HG02840 (cell line): ENCODE data around the gene PSKH1.

ENCODE experiments used
- ATAC-seq: cut with Tn5 transposase; IDR thresholded peaks from one replicate; pipeline ENCODE4 v1.9.1; 2021; ENCODE audit warnings: mild to moderate bottlenecking, moderate library complexity, moderate number of reproducible peaks; ENCODE audit not compliant: unreplicated experiment, low FRiP score

PSKH1 gene

DNA sequence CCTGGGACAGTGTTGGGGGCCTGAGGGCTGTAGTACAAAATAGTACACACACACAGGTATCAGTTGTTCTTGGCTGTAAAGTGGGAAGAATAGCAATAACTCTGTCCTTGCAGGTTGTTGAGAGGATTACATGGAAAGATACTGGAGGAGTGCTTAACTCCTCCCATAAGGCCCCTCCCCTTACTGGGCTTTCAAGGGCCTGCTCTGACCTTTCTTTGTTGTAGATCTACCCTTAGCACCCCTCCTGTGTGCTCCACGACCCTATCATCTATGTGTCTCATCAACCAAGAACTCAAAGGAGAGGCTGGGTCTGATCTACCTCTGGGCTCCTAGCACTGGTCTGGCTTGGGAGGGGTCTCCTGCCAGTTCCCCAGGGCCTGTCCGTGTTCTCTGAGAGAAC lies 28.5 kb upstream of the PSKH1 start:
- no peak for ATAC-seq

DNA sequence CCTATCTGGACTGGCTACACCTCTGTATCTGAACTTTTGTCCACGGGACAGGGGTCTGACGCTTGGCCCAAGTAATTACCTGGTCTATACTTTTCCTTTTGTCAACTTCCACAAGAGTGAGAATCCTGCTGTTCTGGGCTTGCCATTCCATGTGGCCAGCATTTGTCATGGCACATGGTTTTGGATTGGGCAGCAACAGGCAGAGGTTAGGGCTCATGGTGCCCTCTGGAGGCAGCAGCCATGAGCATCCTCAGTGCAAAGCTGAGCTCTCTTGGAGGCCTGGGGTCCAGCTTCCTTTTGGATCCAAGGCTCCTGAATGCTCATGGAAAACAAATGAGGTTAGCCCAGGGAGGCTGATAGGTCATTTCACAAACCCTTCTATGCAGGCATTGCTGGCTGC lies 27.7 kb upstream of the PSKH1 start:
- no peak for ATAC-seq

DNA sequence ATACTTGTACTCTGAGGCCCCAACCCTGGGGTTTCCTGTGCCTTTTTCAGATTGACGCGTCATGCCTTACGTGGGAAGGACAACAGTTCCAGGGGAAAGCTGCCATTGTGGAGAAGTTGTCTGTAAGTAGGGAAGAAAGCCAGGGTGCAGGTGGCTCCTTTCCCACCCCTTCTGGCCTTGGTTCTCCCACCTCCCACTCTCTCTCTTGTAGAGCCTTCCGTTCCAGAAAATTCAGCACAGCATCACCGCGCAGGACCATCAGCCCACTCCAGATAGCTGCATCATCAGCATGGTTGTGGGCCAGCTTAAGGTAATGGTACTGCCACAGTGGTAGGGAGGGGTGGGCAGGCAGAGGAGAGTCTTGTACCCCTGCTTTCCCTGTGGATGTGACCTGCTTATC lies 24.8 kb upstream of the PSKH1 start:
- no peak for ATAC-seq

GRCh38 chr16:67869653-67870052 lies 23.4 kb upstream of the PSKH1 start:
- ATAC-seq = no peak

- no peak for ATAC-seq
Measured at GRCh38 chr16:67871256-67871655, 21.8 kb upstream of the PSKH1 start.

- no peak for ATAC-seq
Measured at GRCh38 chr16:67872131-67872630, 20.9 kb upstream of the PSKH1 start.

DNA sequence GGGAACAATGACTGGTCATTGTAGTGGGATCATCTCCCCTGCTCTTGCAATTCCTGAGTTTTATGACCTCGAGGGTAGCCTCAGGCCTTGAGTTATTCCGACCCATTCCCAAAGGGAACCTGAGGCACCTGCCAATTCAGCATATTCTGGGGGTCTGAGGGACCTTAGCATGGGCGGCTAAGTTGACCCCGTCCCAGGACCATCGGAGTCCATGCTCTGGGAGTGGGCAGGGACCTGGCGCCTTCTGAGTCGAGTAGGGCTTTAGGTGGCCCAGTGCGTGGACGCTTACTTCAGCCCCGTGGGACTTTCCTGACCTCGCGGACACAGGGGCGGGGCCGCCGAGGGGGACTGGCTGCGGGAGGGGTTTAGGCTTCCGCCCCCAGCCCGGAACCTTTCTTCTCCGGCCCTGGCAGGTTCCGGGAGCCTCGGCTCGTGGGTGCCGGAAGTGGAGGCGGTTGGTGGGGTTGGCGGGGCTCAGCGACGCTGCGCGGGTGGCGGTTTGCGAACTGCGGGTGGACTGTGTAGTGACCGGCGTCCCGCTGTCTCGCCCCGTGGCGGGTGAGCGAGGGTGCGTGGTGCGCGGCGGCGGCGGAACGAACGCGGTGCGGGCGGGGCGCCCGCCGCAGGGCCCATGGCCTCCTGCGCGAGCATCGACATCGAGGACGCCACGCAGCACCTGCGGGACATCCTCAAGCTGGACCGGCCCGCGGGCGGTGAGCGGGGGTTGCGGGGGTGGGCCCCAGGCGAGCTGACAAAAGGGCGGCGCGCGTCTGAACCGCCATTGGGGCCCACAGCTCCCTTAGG lies 20.2 kb upstream of the PSKH1 start, which contains the start of gene EDC4:
Gene EDC4 (plus strand): TSS at position 422 of the 804 bp plus-strand sequence. CDS start 210 bp downstream, at position 632.
- peak; percentile 67 for ATAC-seq

- peak; percentile 7 for ATAC-seq
Measured at GRCh38 chr16:67873435-67874370, 19.4 kb upstream of the PSKH1 start.

- no peak for ATAC-seq
Measured at GRCh38 chr16:67874372-67874771, 18.7 kb upstream of the PSKH1 start.

DNA sequence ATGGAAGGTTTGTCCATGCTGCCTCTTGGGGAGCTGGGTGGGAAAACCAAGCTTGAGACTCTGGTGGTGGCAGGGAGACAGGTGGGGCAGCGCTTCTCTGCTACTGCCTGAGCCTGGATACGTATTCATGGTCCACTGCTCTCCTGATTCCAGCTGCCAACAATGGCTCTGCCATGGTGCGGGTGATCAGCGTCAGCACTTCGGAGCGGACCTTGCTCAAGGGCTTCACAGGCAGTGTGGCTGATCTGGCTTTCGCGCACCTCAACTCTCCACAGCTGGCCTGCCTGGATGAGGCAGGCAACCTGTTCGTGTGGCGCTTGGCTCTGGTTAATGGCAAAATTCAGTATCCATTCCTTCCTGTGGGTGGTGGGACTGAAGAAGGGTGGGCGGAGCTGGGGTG lies 16.0 kb upstream of the PSKH1 start:
- no peak for ATAC-seq

GRCh38 chr16:67878232-67878631 lies 14.8 kb upstream of the PSKH1 start:
- ATAC-seq = no peak

DNA sequence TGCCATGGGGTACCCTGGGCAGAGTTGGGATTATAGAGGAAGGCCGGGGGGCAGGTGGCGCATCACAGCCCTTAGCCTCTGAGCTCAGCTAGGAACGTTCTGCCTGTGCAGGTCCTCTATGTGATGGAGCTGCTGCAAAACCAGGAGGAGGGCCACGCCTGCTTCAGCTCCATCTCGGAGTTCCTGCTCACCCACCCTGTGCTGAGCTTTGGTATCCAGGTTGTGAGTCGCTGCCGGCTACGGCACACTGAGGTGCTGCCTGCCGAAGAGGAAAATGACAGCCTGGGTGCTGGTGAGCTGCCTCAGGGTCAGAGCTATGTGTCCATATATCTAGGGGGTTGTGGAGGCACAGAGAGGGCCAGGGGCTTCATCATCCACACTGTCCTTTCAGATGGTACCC lies 14.2 kb upstream of the PSKH1 start:
- ATAC-seq = no peak

DNA sequence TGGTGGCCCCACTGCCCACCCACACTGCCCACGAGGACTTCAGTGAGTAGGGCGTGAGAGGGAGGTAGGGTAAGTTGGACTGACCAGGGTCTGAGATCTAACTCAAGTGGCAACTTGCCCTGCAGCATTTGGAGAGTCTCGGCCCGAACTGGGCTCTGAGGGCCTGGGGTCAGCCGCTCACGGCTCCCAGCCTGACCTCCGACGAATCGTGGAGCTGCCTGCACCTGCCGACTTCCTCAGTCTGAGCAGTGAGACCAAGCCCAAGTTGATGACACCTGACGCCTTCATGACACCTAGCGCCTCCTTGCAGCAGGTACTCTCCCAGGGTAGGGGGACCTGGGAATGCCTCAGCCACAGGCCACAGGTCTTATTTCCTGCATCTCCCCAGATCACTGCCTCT lies 13.6 kb upstream of the PSKH1 start:
- no peak for ATAC-seq

GRCh38 chr16:67879936-67880335 lies 13.1 kb upstream of the PSKH1 start:
- ATAC-seq = no peak

GRCh38 chr16:67880584-67880983 lies 12.5 kb upstream of the PSKH1 start:
- no peak for ATAC-seq

DNA sequence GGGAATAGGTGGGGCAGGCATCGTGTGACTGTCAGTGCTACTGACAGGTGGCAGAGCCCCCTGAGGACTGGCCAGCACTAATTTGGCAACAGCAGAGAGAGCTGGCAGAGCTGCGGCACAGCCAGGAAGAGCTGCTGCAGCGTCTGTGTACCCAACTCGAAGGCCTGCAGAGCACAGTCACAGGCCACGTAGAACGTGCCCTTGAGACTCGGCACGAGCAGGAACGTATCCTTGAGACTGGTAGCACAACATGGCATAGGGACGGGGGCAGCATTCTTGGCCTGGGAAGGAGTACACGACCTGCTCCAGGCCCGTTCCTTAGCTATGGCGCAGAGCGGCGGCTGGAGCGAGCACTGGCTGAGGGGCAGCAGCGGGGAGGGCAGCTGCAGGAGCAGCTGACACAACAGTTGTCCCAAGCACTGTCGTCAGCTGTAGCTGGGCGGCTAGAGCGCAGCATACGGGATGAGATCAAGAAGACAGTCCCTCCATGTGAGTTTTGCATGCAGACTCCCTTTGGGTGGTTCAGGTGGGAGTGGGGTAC lies 11.4 kb upstream of the PSKH1 start:
- ATAC-seq = no peak

DNA sequence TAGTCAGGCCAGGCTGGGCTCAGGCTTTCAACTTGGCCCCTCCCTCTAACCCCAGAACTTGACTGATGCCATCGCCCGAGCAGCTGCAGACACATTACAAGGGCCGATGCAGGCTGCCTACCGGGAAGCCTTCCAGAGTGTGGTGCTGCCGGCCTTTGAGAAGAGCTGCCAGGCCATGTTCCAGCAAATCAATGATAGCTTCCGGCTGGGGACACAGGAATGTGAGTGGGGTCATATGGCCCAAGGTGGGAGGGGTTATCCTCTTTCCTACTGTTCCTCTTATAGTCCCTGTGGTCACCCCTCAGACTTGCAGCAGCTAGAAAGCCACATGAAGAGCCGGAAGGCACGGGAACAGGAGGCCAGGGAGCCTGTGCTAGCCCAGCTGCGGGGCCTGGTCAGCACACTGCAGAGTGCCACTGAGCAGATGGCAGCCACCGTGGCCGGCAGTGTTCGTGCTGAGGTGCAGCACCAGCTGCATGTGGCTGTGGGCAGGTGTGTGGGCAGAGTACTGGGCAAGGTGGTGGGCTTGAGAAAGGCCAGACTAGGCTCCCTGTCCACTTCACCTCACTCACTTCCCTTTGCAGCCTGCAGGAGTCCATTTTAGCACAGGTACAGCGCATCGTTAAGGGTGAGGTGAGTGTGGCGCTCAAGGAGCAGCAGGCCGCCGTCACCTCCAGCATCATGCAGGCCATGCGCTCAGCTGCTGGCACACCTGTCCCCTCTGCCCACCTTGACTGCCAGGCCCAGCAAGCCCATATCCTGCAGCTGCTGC lies 10.5 kb upstream of the PSKH1 start:
- no peak for ATAC-seq

DNA sequence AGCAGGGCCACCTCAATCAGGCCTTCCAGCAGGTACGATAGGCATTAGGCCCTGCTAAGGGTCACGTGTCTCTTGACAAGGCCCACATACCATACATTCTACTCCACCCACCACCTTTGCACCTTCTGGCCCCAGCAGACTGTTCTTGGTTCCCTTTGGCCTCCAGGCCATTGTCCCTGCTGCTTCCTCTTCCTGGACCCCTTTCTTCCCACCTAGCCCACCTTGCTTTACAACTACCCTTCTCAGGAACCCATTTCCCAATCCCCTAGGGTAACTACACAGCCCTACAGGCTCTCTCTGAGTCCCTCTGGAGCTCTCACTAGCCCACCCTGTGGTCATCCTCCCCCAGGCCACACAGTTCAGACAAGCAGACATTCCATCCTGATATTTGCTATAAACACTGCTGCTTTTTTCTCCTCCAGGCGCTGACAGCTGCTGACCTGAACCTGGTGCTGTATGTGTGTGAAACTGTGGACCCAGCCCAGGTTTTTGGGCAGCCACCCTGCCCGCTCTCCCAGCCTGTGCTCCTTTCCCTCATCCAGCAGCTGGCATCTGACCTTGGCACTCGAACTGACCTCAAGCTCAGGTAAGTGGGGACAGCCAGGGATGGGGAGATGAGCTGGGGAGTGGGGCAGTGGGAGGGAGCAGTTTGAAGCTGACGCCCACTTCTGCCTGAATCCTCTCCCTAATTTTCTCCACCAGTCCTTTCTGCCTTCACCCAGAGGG lies 9.7 kb upstream of the PSKH1 start:
- no peak for ATAC-seq

DNA sequence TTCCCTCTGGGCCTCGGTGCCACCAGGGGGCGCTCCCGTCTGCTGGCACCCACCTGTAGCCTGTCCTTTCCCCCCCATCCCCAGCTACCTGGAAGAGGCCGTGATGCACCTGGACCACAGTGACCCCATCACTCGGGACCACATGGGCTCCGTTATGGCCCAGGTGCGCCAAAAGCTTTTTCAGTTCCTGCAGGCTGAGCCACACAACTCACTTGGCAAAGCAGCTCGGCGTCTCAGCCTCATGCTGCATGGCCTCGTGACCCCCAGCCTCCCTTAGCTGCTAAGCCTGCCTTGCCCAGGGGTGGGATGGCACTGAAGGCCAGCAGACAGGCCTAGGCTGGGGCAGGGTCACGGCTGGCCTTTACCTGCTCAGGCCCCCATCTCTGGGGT lies 9.2 kb upstream of the PSKH1 start:
- ATAC-seq = no peak

DNA sequence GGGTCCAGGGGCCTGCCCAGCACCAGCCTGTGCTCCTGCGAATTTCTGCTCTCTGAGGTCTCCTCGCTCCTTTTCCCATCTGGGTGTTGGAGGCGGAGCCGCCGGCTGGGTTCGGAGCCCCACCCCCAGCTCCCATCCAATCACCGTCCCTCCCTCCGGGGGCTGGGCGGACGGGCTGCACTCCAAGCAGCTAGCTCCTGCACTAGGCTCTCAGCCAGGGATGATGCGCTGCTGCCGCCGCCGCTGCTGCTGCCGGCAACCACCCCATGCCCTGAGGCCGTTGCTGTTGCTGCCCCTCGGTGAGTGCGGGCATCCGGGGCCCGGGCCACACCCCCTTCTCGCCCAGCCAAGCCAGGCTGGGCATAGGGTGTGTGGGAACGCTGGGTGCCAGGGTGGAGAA lies 8.4 kb upstream of the PSKH1 start, which contains the start of gene NRN1L:
Gene NRN1L (plus strand): TSS at position 202 of the 400 bp plus-strand sequence. CDS start 19 bp downstream, at position 221.
- ATAC-seq = no peak
